ENCODE measurements around the gene ZNF169.
"Not testable (repeated sequence)": the region's sequence is repeated elsewhere in the genome, so short reads cannot be mapped to it uniquely, and the experiment has no call there.

The ZNF169 gene

DNA sequence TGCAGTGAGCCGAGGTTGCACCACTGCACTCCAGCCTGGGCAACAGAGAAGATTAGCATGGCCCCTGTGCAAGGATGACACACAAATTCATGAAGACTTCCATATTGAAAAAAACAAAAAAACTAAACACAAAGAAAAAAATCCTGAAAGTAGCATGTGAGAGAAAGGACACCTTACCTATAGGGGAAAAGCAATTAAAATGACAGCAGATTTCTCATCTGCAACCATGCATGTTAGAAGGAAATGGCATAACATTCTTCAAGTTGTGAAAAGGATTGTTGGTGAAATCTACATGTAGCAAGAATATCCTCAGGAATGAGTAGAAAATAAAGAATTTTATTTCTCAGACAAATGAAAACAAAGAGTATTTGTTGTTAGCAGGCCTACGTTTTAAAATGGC is 13.4 kb upstream of the ZNF169 start:
- Histone ChIP-seq H3K4me3 (IDR thresholded peaks at IDR 0.05; ENCODE audit: insufficient read depth, low read depth, low read length) (no peak overlapping the region), H3K79me2 (ENCODE audit: insufficient read depth, low read depth) (no peaks in the 10 kb centered on the region), H3K9ac (no peak overlapping the region), H3K4me1 (ENCODE audit: low read depth, poor library complexity, severe bottlenecking) (no peaks in the 10 kb centered on the region), H3K36me3 (ENCODE audit: insufficient read depth) (no peaks in the 10 kb centered on the region), H4K20me1 (ENCODE audit: insufficient read depth) (no peaks in the 10 kb centered on the region), H3K27ac (no peak overlapping the region), H2AFZ (ENCODE audit: low read depth) (no peak overlapping the region), H3K4me2 (no peak overlapping the region), H3K27me3 (ENCODE audit: insufficient read depth, low read depth) (no peaks in the 10 kb centered on the region)
- TF ChIP-seq, protein P1, sequence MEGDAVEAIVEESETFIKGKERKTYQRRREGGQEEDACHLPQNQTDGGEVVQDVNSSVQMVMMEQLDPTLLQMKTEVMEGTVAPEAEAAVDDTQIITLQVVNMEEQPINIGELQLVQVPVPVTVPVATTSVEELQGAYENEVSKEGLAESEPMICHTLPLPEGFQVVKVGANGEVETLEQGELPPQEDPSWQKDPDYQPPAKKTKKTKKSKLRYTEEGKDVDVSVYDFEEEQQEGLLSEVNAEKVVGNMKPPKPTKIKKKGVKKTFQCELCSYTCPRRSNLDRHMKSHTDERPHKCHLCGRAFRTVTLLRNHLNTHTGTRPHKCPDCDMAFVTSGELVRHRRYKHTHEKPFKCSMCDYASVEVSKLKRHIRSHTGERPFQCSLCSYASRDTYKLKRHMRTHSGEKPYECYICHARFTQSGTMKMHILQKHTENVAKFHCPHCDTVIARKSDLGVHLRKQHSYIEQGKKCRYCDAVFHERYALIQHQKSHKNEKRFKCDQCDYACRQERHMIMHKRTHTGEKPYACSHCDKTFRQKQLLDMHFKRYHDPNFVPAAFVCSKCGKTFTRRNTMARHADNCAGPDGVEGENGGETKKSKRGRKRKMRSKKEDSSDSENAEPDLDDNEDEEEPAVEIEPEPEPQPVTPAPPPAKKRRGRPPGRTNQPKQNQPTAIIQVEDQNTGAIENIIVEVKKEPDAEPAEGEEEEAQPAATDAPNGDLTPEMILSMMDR (conservative IDR thresholded peaks at IDR 0.05; ENCODE audit: low read depth, low read length) = no peak

DNA sequence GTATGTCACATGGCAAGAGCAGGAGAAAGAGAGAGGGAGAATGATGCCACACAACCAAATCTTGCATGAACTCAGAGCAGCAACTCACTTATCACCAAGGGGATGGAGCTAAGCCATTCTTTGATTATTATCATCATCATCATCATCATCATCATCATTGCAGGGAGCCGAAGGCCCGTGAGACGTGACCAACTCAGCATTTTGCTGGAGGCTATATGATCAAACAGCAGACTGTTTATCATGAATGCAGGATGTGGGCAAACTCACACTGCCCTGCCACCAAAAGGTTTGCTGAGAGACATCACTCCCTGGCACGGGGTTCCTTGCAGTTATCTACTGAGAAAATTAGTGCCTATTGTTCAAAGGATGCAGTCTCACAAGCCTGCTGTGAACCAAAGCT is 8.6 kb upstream of the ZNF169 start:
- TF ChIP-seq, protein P1 (conservative IDR thresholded peaks at IDR 0.05; ENCODE audit: low read depth, low read length) = no peak
- Histone ChIP-seq H3K27ac (no peak overlapping the region), H3K9ac (no peak overlapping the region), H4K20me1 (ENCODE audit: insufficient read depth) (no peaks in the 10 kb centered on the region), H3K4me1 (ENCODE audit: low read depth, poor library complexity, severe bottlenecking) (no peaks in the 10 kb centered on the region), H3K79me2 (ENCODE audit: insufficient read depth, low read depth) (no peaks in the 10 kb centered on the region), H2AFZ (ENCODE audit: low read depth) (no peak overlapping the region), H3K4me3 (IDR thresholded peaks at IDR 0.05; ENCODE audit: insufficient read depth, low read depth, low read length) (no peak overlapping the region), H3K4me2 (no peak overlapping the region), H3K27me3 (ENCODE audit: insufficient read depth, low read depth) (no peaks in the 10 kb centered on the region), H3K36me3 (ENCODE audit: insufficient read depth) (no peaks in the 10 kb centered on the region)

DNA sequence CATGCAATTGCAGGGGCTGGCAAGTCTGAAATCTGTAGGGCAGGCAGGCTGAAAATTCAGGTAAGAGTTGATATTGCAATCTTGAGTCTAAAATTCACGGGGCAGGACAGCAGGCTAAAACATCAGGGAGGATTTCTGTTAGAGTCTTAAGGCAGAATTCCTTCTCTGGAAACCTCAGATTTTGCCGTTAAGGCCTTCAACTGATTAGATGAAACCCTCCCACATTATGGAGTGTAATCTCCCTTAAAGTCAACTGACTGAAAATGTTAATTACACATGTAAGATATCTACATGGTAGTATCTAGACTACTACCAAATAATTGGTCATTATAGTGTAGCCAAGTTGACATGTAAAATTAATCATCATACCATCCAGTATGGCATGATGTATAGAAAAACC is 3.1 kb upstream of the ZNF169 start:
- no peaks in the 10 kb centered on the region for H4K20me1 ChIP-seq (ENCODE audit: insufficient read depth)
- H3K9ac ChIP-seq = no peak overlapping the region
- H3K79me2 ChIP-seq (ENCODE audit: insufficient read depth, low read depth) = peaks cover 16% of the 10 kb centered on the region
- no peak overlapping the region for H3K4me3 ChIP-seq (IDR thresholded peaks at IDR 0.05; ENCODE audit: insufficient read depth, low read depth, low read length)
- H3K36me3 ChIP-seq (ENCODE audit: insufficient read depth) = no peaks in the 10 kb centered on the region
- no peak overlapping the region for H3K4me2 ChIP-seq
- no peak overlapping the region for H3K27ac ChIP-seq
- peaks cover 3% of the 10 kb centered on the region for H3K4me1 ChIP-seq (ENCODE audit: low read depth, poor library complexity, severe bottlenecking)
- H2AFZ ChIP-seq (ENCODE audit: low read depth) = no peak overlapping the region
- TF ChIP-seq, protein P1 (conservative IDR thresholded peaks at IDR 0.05; ENCODE audit: low read depth, low read length) = no peak
- H3K27me3 ChIP-seq (ENCODE audit: insufficient read depth, low read depth) = no peaks in the 10 kb centered on the region

DNA sequence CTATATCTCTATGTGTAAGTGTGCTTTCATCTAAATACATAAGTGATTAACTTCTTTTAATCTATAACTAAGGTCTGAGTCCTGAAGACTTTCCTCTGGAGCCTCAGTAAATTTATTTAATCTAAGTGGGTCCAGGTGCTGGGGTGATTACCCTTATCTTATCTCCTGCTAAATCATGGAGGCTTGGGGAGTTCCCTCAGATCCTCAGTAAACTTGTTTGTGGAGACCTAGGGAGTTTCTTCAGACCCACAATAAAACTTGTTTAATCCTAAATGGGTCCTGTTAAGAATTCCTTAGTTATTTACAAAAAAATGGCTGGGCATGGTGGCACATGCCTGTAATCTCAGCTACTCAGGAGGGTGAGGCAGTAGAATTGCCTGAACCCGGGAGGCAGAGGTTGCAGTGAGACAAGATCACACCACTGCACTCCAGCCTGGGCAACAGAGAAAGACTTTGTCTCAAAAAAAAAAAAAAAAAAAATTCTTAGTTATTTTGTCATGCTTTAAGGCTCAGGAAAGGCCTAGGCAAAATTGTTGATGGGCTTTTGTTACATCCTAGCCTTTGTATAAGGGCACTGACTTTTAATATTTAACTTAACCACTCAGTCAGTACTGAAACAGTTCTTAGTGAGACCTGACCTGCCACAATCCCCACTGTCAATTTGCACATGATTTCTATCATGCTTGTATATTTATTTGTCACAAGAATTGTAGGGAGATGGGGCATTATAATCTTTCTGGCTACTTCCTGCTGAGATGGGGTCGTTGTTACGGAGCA is 6.7 kb downstream of the ZNF169 start:
- not testable (repeated sequence) for H3K4me3 ChIP-seq (IDR thresholded peaks at IDR 0.05; ENCODE audit: insufficient read depth, low read depth, low read length); H4K20me1 ChIP-seq (ENCODE audit: insufficient read depth); H3K9ac ChIP-seq; H3K27me3 ChIP-seq (ENCODE audit: insufficient read depth, low read depth); H2AFZ ChIP-seq (ENCODE audit: low read depth); H3K36me3 ChIP-seq (ENCODE audit: insufficient read depth); H3K4me1 ChIP-seq (ENCODE audit: low read depth, poor library complexity, severe bottlenecking); H3K27ac ChIP-seq; H3K4me2 ChIP-seq
- H3K79me2 ChIP-seq (ENCODE audit: insufficient read depth, low read depth) = peaks cover 32% of the 10 kb centered on the region; the same call in 1 of the 2 replicates

DNA sequence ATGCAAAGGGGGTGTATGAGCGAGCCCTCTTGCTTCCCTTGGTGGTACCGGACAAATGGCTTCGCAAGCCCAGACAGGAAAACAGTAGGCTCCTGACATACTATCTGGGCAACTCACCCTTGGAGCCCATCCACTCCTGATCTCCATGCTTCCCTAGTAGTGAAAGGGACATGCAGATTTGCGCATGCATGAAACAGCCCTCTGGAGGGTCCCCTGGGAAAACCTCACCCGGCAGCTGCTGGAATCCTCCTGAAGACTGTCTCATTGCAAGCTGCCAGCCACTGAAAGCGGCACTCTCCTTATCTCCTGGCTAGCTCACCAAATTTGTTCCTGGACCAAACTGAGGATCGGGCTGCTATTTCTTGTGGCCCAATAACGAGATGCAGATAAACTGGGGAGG is 10.2 kb downstream of the ZNF169 start:
- Histone ChIP-seq H3K4me1 (ENCODE audit: low read depth, poor library complexity, severe bottlenecking) (peaks cover 4% of the 10 kb centered on the region), H4K20me1 (ENCODE audit: insufficient read depth) (no peaks in the 10 kb centered on the region), H2AFZ (ENCODE audit: low read depth) (no peak overlapping the region), H3K27ac (no peak overlapping the region), H3K36me3 (ENCODE audit: insufficient read depth) (no peaks in the 10 kb centered on the region), H3K9ac (no peak overlapping the region), H3K4me3 (IDR thresholded peaks at IDR 0.05; ENCODE audit: insufficient read depth, low read depth, low read length) (no peak overlapping the region), H3K27me3 (ENCODE audit: insufficient read depth, low read depth) (no peaks in the 10 kb centered on the region), H3K79me2 (ENCODE audit: insufficient read depth, low read depth) (peaks cover 15% of the 10 kb centered on the region; the same call in 1 of the 2 replicates), H3K4me2 (no peak overlapping the region)
- TF ChIP-seq, protein P1 (conservative IDR thresholded peaks at IDR 0.05; ENCODE audit: low read depth, low read length) = no peak

Data from KMS-11 (cell line).